ENCODE measurements around the gene DMC1.
A peak's percentile ranks its signal among the peaks of the same experiment; 100 is the strongest.

Gene DMC1

DNA sequence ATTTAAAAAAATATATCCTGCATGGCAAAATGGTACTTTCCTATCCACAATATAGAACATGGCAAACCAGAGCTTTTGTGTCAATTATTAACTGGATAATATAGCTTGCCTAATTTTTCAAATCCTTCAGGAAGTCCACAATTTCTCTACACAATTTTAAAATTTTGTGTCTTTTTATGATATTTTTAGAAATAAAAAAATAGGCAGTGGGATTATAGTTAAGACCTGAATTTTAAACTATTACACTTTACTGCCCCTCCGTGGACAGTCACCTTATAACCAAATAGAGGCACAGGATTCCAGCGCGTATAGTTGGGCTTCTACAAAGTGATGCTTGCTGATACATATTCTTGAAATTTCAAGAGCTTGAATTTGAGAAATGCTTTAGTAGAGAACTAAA, 2.1 kb upstream of the DMC1 start:
- Histone ChIP-seq H3K4me2 (ENCODE audit: low read length, poor library complexity, severe bottlenecking) (no peak overlapping the region), H2BK12ac (ENCODE audit: low read length in 2 of 2) (no peak overlapping the region), H2BK5ac (ENCODE audit: low read depth, low read length, poor library complexity, severe bottlenecking) (no peak overlapping the region), H4K91ac (ENCODE audit: low read length) (no peak overlapping the region), H3K23ac (ENCODE audit: low read length in 2 of 2) (no peak overlapping the region), H3K27me3 (ENCODE audit: control insufficient read depth in 1 of 2, insufficient read depth in 1 of 2, low read length in 2 of 2) (no peaks in the 10 kb centered on the region), H2AK5ac (ENCODE audit: low read length, severe bottlenecking) (no peak overlapping the region), H3K18ac (ENCODE audit: low read depth in 1 of 2, low read length in 2 of 2) (no peak overlapping the region), H3K79me1 (replicated peaks; ENCODE audit: low read length, poor library complexity, severe bottlenecking) (no peaks in the 10 kb centered on the region), H3K4me1 (ENCODE audit: control insufficient read depth, insufficient read depth, low read depth, low read length) (peaks cover 8% of the 10 kb centered on the region), H3K9me3 (ENCODE audit: control insufficient read depth, low read length) (no peaks in the 10 kb centered on the region), H3K4me3 (ENCODE audit: insufficient read depth in 1 of 2, low read depth in 1 of 2, low read length in 2 of 2) (no peak overlapping the region), H3K4ac (ENCODE audit: low read depth in 1 of 2, low read length in 2 of 2) (no peak overlapping the region), H2BK15ac (ENCODE audit: low read depth, poor library complexity, severe bottlenecking) (no peak overlapping the region), H3K9ac (ENCODE audit: low read length) (no peak overlapping the region), H2BK120ac (ENCODE audit: low read depth, low read length) (no peak overlapping the region), H3K36me3 (ENCODE audit: control insufficient read depth in 1 of 2, insufficient read depth in 2 of 2, low read depth in 1 of 2, low read length in 2 of 2) (no peaks in the 10 kb centered on the region), H4K8ac (ENCODE audit: low read length) (no peak overlapping the region), H3K27ac (ENCODE audit: low read length, poor library complexity, severe bottlenecking) (no peak overlapping the region), H2AFZ (ENCODE audit: low read depth, low read length) (no peak overlapping the region), H3K14ac (ENCODE audit: low read length in 2 of 2) (no peak overlapping the region)
- peak; percentile 57 for DNase-seq
- 9% methylated on average over 3 of the region's 3 CpGs for WGBS

DNA sequence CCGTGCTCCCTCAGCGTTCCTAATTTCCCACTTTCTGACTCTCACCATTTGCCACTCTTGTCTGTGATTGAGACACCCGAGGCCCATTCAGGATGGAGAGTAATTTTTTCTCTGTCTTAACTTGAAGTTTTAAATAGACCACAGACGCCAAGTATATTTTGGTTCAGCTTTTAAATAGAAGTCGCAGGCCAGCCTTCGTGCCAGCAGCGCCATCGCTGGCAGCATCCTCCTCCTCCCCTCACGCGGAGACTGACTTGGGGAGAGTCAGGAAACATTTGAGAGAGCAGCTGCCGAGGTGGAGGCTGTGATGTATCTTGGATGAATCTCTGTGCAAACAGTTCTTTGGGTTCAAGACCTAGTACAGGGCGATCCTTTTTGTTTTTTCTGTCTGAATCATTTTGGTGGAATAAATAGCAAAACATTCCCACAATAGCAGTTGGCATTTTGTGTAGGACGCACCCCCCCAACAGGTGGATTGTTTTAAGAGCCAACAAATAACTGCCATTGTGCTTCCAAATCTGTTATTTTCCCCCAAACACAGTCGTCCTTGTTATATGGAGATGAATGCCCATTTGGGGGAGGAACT, 889 bp upstream of the DMC1 start:
- Histone ChIP-seq H3K79me1 (replicated peaks; ENCODE audit: low read length, poor library complexity, severe bottlenecking) (no peaks in the 10 kb centered on the region), H3K4me3 (ENCODE audit: insufficient read depth in 1 of 2, low read depth in 1 of 2, low read length in 2 of 2) (peak overlapping the region; percentile 68 to 87), H3K4me1 (ENCODE audit: control insufficient read depth, insufficient read depth, low read depth, low read length) (peaks cover 8% of the 10 kb centered on the region), H3K4me2 (ENCODE audit: low read length, poor library complexity, severe bottlenecking) (peak overlapping the region; percentile 90), H3K18ac (ENCODE audit: low read depth in 1 of 2, low read length in 2 of 2) (peak overlapping the region in 1 of 2 experiments; percentile 54), H3K36me3 (ENCODE audit: control insufficient read depth in 1 of 2, insufficient read depth in 2 of 2, low read depth in 1 of 2, low read length in 2 of 2) (no peaks in the 10 kb centered on the region), H2AFZ (ENCODE audit: low read depth, low read length) (peak overlapping the region; percentile 72), H4K91ac (ENCODE audit: low read length) (no peak overlapping the region), H3K9ac (ENCODE audit: low read length) (peak overlapping the region; percentile 85), H2BK5ac (ENCODE audit: low read depth, low read length, poor library complexity, severe bottlenecking) (no peak overlapping the region), H3K27me3 (ENCODE audit: control insufficient read depth in 1 of 2, insufficient read depth in 1 of 2, low read length in 2 of 2) (no peaks in the 10 kb centered on the region), H3K27ac (ENCODE audit: low read length, poor library complexity, severe bottlenecking) (no peak overlapping the region), H4K8ac (ENCODE audit: low read length) (no peak overlapping the region), H2BK12ac (ENCODE audit: low read length in 2 of 2) (no peak overlapping the region), H2BK120ac (ENCODE audit: low read depth, low read length) (no peak overlapping the region), H3K4ac (ENCODE audit: low read depth in 1 of 2, low read length in 2 of 2) (peak overlapping the region in 1 of 2 experiments; percentile 54), H2BK15ac (ENCODE audit: low read depth, poor library complexity, severe bottlenecking) (no peak overlapping the region), H3K23ac (ENCODE audit: low read length in 2 of 2) (no peak overlapping the region), H3K14ac (ENCODE audit: low read length in 2 of 2) (no peak overlapping the region), H3K9me3 (ENCODE audit: control insufficient read depth, low read length) (no peaks in the 10 kb centered on the region), H2AK5ac (ENCODE audit: low read length, severe bottlenecking) (no peak overlapping the region)
- under 1% methylated on average over 11 of the region's 14 CpGs for WGBS
- peak; percentile 48 for DNase-seq

- DNase-seq, result peak; percentile 6
- 42% methylated on average over 31 of the region's 32 CpGs for WGBS
- no peak overlapping the region for H2BK120ac ChIP-seq (ENCODE audit: low read depth, low read length)
- no peak overlapping the region for H3K27ac ChIP-seq (ENCODE audit: low read length, poor library complexity, severe bottlenecking)
- H3K9ac ChIP-seq (ENCODE audit: low read length), result peak overlapping the region; percentile 85
- no peak overlapping the region for H2AFZ ChIP-seq (ENCODE audit: low read depth, low read length)
- no peak overlapping the region for H3K23ac ChIP-seq (ENCODE audit: low read length in 2 of 2)
- no peaks in the 10 kb centered on the region for H3K27me3 ChIP-seq (ENCODE audit: control insufficient read depth in 1 of 2, insufficient read depth in 1 of 2, low read length in 2 of 2)
- H3K4ac ChIP-seq (ENCODE audit: low read depth in 1 of 2, low read length in 2 of 2), result no peak overlapping the region
- no peaks in the 10 kb centered on the region for H3K79me1 ChIP-seq (replicated peaks; ENCODE audit: low read length, poor library complexity, severe bottlenecking)
- H3K36me3 ChIP-seq (ENCODE audit: control insufficient read depth in 1 of 2, insufficient read depth in 2 of 2, low read depth in 1 of 2, low read length in 2 of 2), result no peaks in the 10 kb centered on the region
- H4K8ac ChIP-seq (ENCODE audit: low read length), result peak overlapping the region; percentile 69
- H3K9me3 ChIP-seq (ENCODE audit: control insufficient read depth, low read length), result no peaks in the 10 kb centered on the region
- H4K91ac ChIP-seq (ENCODE audit: low read length), result peak overlapping the region; percentile 22
- no peak overlapping the region for H2BK12ac ChIP-seq (ENCODE audit: low read length in 2 of 2)
- no peak overlapping the region for H2BK15ac ChIP-seq (ENCODE audit: low read depth, poor library complexity, severe bottlenecking)
- H3K4me3 ChIP-seq (ENCODE audit: insufficient read depth in 1 of 2, low read depth in 1 of 2, low read length in 2 of 2), result peak overlapping the region; percentile 43 to 83
- H2BK5ac ChIP-seq (ENCODE audit: low read depth, low read length, poor library complexity, severe bottlenecking), result no peak overlapping the region
- no peak overlapping the region for H2AK5ac ChIP-seq (ENCODE audit: low read length, severe bottlenecking)
- no peak overlapping the region for H3K18ac ChIP-seq (ENCODE audit: low read depth in 1 of 2, low read length in 2 of 2)
- no peak overlapping the region for H3K14ac ChIP-seq (ENCODE audit: low read length in 2 of 2)
- peak overlapping the region; percentile 78 for H3K4me2 ChIP-seq (ENCODE audit: low read length, poor library complexity, severe bottlenecking)
- peaks cover 8% of the 10 kb centered on the region for H3K4me1 ChIP-seq (ENCODE audit: control insufficient read depth, insufficient read depth, low read depth, low read length)
Measured at GRCh38 chr22:38569181-38569971, 607 bp downstream of the DMC1 start.

DNA sequence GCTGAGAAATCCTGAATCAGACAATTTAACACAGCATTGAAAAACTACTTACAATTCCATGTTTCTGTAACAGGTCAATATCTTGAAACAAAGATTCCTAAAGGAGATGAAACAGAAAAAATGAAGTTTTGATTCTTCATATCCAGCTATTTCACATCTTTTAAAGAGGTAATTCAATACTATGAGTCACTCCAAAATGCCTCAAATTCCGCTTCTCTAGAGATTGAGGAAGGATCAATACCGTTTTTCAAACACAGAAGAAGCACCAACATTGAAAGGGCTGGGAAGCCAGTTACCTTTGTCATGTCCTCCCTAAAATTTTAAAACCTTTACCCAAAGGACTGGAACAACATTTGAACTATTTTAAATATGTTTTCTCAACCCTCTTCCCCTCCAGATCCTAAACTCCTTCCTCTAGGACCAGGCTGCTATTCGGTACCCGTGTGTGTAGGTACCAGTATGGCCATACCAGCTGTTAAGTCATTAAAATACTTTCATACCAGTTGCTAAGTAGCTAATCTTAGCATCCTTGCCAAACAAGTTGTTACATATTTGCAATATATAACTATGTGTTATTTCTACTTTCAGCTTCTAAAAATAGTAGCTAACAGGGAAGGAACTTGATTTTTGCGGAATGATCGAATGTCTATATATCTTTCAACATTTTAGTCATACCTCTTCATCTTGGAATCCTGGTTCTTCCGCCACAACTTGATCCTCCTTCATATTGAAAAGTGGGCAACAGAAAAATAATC, 2.3 kb downstream of the DMC1 start:
- no peak overlapping the region for H3K18ac ChIP-seq (ENCODE audit: low read depth in 1 of 2, low read length in 2 of 2)
- no peak for DNase-seq
- H2BK120ac ChIP-seq (ENCODE audit: low read depth, low read length), result no peak overlapping the region
- no peak overlapping the region for H3K9ac ChIP-seq (ENCODE audit: low read length)
- H3K4me2 ChIP-seq (ENCODE audit: low read length, poor library complexity, severe bottlenecking), result no peak overlapping the region
- H3K4me3 ChIP-seq (ENCODE audit: insufficient read depth in 1 of 2, low read depth in 1 of 2, low read length in 2 of 2), result no peak overlapping the region
- no peaks in the 10 kb centered on the region for H3K27me3 ChIP-seq (ENCODE audit: control insufficient read depth in 1 of 2, insufficient read depth in 1 of 2, low read length in 2 of 2)
- no peak overlapping the region for H2AFZ ChIP-seq (ENCODE audit: low read depth, low read length)
- H2AK5ac ChIP-seq (ENCODE audit: low read length, severe bottlenecking), result no peak overlapping the region
- H3K27ac ChIP-seq (ENCODE audit: low read length, poor library complexity, severe bottlenecking), result no peak overlapping the region
- H3K23ac ChIP-seq (ENCODE audit: low read length in 2 of 2), result no peak overlapping the region
- no peak overlapping the region for H4K91ac ChIP-seq (ENCODE audit: low read length)
- peaks cover 8% of the 10 kb centered on the region for H3K4me1 ChIP-seq (ENCODE audit: control insufficient read depth, insufficient read depth, low read depth, low read length)
- no peaks in the 10 kb centered on the region for H3K36me3 ChIP-seq (ENCODE audit: control insufficient read depth in 1 of 2, insufficient read depth in 2 of 2, low read depth in 1 of 2, low read length in 2 of 2)
- H3K14ac ChIP-seq (ENCODE audit: low read length in 2 of 2), result no peak overlapping the region
- H2BK5ac ChIP-seq (ENCODE audit: low read depth, low read length, poor library complexity, severe bottlenecking), result no peak overlapping the region
- no peaks in the 10 kb centered on the region for H3K79me1 ChIP-seq (replicated peaks; ENCODE audit: low read length, poor library complexity, severe bottlenecking)
- H2BK12ac ChIP-seq (ENCODE audit: low read length in 2 of 2), result no peak overlapping the region
- no peak overlapping the region for H4K8ac ChIP-seq (ENCODE audit: low read length)
- H3K9me3 ChIP-seq (ENCODE audit: control insufficient read depth, low read length), result no peaks in the 10 kb centered on the region
- 94% methylated on average over 7 of the region's 7 CpGs for WGBS
- no peak overlapping the region for H3K4ac ChIP-seq (ENCODE audit: low read depth in 1 of 2, low read length in 2 of 2)
- H2BK15ac ChIP-seq (ENCODE audit: low read depth, poor library complexity, severe bottlenecking), result no peak overlapping the region
